K562 (cell line): ENCODE measurements around the gene TYROBP. TPM values are rescaled to one million over a fixed set of nuclear protein-coding genes. Genes with fewer than 3 reads are reported as not detected.

Experiments used
- ATF1 ChIP-seq, 2 experiments: fragments of 450-650 bp in 1 of 2; IDR thresholded peaks; 2 replicates each; pipeline ENCODE4 v1.6.1; 2016; ENCODE audit warnings: missing compliant biosample characterization in 1 of 2, missing genetic modification characterization in 1 of 2
- E2F3 ChIP-seq: fragments of 250-450 bp; sonication (Bioruptor Pico); IDR thresholded peaks from 2 replicates; pipeline ENCODE4 v1.4.0; 2020; ENCODE audit warnings: mild to moderate bottlenecking
- LCOR ChIP-seq: sonication (generic); formaldehyde crosslinking; IDR thresholded peaks from 2 replicates; pipeline ENCODE4 v1.8.0; 2022; ENCODE audit warnings: mild to moderate bottlenecking, missing genetic modification reagents
- NR2C2 ChIP-seq, 2 experiments: fragments of 200-800 bp in 1 of 2; sonication (Bioruptor generic) in 1 of 2; sonication (generic) in 1 of 2; formaldehyde crosslinking in 1 of 2; IDR thresholded peaks; 2 replicates each; pipeline versions ENCODE4 v1.6.1 to v1.8.0; 2016 to 2022; ENCODE audit warnings: mild to moderate bottlenecking in 1 of 2, missing compliant biosample characterization in 1 of 2, missing genetic modification characterization in 1 of 2, missing genetic modification reagents in 1 of 2
- RBM34 ChIP-seq: fragments of 200-400 bp; formaldehyde crosslinking; IDR thresholded peaks from 2 replicates; pipeline ENCODE4 v1.6.1; 2018; ENCODE audit warnings: low read length, borderline replicate concordance; ENCODE audit not compliant: insufficient read depth
- SMAD1 ChIP-seq: fragments of 150-350 bp; IDR thresholded peaks from 2 replicates; pipeline ENCODE4 v1.6.1; 2014; ENCODE audit warnings: low read length, low read depth; ENCODE audit not compliant: partially characterized antibody
- VEZF1 ChIP-seq: fragments of 200-800 bp; sonication (Bioruptor generic); IDR thresholded peaks from 2 replicates; pipeline ENCODE4 v1.6.1; 2017; ENCODE audit warnings: missing genetic modification characterization, missing compliant biosample characterization
- polyA plus RNA-seq, 8 experiments: library from polyadenylated mRNA; depleted of rRNA in 4 of 8; stranded (reverse) in 5 of 8; unstranded in 3 of 8; fragments of >200 nt; fragmentation: Nextera tagmentation in 2 of 8; fragmentation: Illumina TruSeq in 1 of 8; extraction: Ambion mirVana in 2 of 8; extraction: Trizol in 1 of 8; gene quantifications; 2 replicates each; pipeline versions ENCODE4 v1.2.1 to v1.2.3, GENCODE V29; 2011 to 2014; ENCODE audit warnings: inconsistent platforms in 1 of 8, missing spikeins in 1 of 8
- total RNA-seq, 7 experiments: library from RNA; depleted of rRNA in 6 of 7; stranded (reverse); fragments of >200 nt in 6 of 7; fragmentation: Illumina TruSeq in 2 of 7; extraction: Trizol in 2 of 7; gene quantifications; 2 replicates each; pipeline versions ENCODE4 v1.2.1 to v1.2.3, GENCODE V29; 2011 to 2021; ENCODE audit warnings: low replicate concordance in 1 of 7
- TF ChIP-seq, protein P1 (sequence below), 2 experiments: fragments of 150-350 bp in 1 of 2; IDR thresholded peaks; 2 replicates each; pipeline ENCODE4 v1.6.1; 2012 to 2016; ENCODE audit warnings: low read depth in 2 of 2, low read length in 2 of 2, mild to moderate bottlenecking in 1 of 2, moderate library complexity in 1 of 2
- TF ChIP-seq, protein P2 (sequence below): sonication (generic); formaldehyde crosslinking; IDR thresholded peaks from 2 replicates; pipeline ENCODE4 v1.8.1; 2023; ENCODE audit warnings: mild to moderate bottlenecking, missing genetic modification reagents
- TF ChIP-seq, protein P3 (sequence below), 2 experiments: IDR thresholded peaks; 2 replicates each; pipeline ENCODE4 v1.6.1; 2012; ENCODE audit warnings: improper control_type of control experiment in 2 of 2, low read depth in 2 of 2, low read length in 2 of 2, borderline replicate concordance in 1 of 2

The TYROBP gene
- total and polyA plus RNA-seq, 9 of the 15 experiments (the other 6 are each of a cell fraction or from before 2014, with no cell fraction given), result 0.72 to 8.2 (median 2.4) TPM

DNA sequence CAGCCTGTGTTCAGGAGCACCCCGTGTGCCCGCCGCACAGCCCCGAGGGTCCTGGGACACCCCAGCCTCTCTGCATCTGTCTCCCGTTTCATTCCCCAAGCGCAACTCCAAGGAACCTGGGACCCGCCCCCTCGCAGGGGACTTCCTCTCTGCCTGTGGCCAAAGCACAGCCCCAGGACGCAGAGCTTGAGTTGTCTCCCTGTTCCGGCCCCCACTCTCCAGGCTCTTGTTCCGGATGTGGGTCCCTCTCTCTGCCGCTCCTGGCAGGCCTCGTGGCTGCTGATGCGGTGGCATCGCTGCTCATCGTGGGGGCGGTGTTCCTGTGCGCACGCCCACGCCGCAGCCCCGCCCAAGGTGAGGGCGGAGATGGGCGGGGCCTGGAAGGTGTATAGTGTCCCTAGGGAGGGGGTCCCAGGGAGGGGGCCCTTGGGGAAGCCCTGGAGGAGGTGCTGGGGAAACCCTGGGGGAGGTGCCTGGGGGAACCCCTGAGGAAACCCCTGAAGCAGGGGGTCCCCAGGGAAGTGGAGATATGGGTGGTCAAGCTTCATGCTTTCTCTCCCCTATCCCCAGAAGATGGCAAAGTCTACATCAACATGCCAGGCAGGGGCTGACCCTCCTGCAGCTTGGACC lies 4.4 kb downstream of the TYROBP start (continued):
- TF ChIP-seq, protein P1, sequence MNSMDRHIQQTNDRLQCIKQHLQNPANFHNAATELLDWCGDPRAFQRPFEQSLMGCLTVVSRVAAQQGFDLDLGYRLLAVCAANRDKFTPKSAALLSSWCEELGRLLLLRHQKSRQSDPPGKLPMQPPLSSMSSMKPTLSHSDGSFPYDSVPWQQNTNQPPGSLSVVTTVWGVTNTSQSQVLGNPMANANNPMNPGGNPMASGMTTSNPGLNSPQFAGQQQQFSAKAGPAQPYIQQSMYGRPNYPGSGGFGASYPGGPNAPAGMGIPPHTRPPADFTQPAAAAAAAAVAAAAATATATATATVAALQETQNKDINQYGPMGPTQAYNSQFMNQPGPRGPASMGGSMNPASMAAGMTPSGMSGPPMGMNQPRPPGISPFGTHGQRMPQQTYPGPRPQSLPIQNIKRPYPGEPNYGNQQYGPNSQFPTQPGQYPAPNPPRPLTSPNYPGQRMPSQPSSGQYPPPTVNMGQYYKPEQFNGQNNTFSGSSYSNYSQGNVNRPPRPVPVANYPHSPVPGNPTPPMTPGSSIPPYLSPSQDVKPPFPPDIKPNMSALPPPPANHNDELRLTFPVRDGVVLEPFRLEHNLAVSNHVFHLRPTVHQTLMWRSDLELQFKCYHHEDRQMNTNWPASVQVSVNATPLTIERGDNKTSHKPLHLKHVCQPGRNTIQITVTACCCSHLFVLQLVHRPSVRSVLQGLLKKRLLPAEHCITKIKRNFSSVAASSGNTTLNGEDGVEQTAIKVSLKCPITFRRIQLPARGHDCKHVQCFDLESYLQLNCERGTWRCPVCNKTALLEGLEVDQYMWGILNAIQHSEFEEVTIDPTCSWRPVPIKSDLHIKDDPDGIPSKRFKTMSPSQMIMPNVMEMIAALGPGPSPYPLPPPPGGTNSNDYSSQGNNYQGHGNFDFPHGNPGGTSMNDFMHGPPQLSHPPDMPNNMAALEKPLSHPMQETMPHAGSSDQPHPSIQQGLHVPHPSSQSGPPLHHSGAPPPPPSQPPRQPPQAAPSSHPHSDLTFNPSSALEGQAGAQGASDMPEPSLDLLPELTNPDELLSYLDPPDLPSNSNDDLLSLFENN (IDR thresholded peaks at IDR 0.05; ENCODE audit: low read depth in 2 of 2, low read length in 2 of 2), result no peak
- peak; percentile 77 for TF ChIP-seq VEZF1
- TF ChIP-seq ATF1 (CRISPR knock-in tag; IDR thresholded peaks at IDR 0.05), result no peak
- TF ChIP-seq ATF1 (tag; IDR thresholded peaks at IDR 0.05), result peak; percentile 72
- TF ChIP-seq, protein P2, sequence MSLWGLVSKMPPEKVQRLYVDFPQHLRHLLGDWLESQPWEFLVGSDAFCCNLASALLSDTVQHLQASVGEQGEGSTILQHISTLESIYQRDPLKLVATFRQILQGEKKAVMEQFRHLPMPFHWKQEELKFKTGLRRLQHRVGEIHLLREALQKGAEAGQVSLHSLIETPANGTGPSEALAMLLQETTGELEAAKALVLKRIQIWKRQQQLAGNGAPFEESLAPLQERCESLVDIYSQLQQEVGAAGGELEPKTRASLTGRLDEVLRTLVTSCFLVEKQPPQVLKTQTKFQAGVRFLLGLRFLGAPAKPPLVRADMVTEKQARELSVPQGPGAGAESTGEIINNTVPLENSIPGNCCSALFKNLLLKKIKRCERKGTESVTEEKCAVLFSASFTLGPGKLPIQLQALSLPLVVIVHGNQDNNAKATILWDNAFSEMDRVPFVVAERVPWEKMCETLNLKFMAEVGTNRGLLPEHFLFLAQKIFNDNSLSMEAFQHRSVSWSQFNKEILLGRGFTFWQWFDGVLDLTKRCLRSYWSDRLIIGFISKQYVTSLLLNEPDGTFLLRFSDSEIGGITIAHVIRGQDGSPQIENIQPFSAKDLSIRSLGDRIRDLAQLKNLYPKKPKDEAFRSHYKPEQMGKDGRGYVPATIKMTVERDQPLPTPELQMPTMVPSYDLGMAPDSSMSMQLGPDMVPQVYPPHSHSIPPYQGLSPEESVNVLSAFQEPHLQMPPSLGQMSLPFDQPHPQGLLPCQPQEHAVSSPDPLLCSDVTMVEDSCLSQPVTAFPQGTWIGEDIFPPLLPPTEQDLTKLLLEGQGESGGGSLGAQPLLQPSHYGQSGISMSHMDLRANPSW, result no peak
- no peak for TF ChIP-seq SMAD1
- 0 out of 2 replicates have a peak, but pooled peaks have one; percentile 36 for TF ChIP-seq NR2C2 (CRISPR knock-in tag; IDR thresholded peaks at IDR 0.05)
- peak; percentile 43 for TF ChIP-seq NR2C2 (tag; IDR thresholded peaks at IDR 0.05)
- TF ChIP-seq LCOR (CRISPR knock-in tag), result 0 out of 2 replicates have a peak, but pooled peaks have one; percentile 29
- TF ChIP-seq RBM34, result no peak
- TF ChIP-seq E2F3 (CRISPR knock-in tag), result peak; percentile 44; the same call in 1 of the 2 replicates
- TF ChIP-seq, protein P3, sequence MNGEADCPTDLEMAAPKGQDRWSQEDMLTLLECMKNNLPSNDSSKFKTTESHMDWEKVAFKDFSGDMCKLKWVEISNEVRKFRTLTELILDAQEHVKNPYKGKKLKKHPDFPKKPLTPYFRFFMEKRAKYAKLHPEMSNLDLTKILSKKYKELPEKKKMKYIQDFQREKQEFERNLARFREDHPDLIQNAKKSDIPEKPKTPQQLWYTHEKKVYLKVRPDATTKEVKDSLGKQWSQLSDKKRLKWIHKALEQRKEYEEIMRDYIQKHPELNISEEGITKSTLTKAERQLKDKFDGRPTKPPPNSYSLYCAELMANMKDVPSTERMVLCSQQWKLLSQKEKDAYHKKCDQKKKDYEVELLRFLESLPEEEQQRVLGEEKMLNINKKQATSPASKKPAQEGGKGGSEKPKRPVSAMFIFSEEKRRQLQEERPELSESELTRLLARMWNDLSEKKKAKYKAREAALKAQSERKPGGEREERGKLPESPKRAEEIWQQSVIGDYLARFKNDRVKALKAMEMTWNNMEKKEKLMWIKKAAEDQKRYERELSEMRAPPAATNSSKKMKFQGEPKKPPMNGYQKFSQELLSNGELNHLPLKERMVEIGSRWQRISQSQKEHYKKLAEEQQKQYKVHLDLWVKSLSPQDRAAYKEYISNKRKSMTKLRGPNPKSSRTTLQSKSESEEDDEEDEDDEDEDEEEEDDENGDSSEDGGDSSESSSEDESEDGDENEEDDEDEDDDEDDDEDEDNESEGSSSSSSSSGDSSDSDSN (IDR thresholded peaks at IDR 0.05; ENCODE audit: borderline replicate concordance in 1 of 2, low read depth in 2 of 2, low read length in 2 of 2), result 0 out of 4 replicates have a peak, but pooled peaks of 1 of the 2 experiments have one; percentile 31
